ENCODE results near the gene GREB1L.

DNA sequence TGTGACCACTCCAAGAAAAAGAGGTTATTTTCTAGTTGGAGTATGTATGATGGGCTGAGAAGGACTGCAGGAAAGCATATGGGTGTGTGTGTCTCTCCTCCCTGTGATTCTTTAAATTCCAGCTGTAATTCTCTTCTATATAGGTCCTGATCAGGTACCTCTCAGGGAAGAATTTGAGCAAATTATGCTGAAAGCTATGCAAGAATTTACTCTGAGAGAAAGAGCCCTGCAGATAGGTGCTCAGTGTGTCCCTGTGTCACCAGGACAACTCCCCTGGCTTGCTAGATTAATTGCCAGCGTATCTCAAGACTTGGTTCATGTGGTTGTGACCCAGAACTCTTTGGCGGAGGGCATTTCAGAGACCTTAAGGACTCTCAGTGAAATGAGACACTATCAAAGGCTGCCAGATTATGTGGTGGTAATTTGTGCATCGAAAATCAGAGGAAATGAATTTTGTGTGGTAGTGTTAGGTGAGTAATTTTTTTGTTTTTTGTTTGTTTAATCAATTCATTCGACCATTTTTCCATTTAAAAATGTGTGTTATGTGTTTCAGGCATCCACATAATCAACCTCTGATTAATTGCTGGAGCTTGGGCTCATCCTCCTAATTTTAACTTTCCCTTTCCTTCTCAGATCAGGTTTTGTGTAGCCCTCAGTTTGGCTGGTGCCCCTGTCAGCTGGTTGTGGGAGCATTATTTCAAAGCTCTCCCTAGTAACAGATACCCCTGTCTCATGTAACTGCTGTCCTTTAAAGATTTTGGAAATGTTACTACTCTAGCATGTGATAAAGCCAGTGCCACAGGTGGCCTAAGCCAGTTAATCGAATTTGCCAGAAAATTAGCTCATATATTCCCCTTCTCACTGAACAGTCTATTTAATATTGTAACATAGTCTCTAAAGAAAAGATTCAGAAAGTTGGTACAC, 207.6 kb downstream of the GREB1L start:
- TF ChIP-seq, protein P1, sequence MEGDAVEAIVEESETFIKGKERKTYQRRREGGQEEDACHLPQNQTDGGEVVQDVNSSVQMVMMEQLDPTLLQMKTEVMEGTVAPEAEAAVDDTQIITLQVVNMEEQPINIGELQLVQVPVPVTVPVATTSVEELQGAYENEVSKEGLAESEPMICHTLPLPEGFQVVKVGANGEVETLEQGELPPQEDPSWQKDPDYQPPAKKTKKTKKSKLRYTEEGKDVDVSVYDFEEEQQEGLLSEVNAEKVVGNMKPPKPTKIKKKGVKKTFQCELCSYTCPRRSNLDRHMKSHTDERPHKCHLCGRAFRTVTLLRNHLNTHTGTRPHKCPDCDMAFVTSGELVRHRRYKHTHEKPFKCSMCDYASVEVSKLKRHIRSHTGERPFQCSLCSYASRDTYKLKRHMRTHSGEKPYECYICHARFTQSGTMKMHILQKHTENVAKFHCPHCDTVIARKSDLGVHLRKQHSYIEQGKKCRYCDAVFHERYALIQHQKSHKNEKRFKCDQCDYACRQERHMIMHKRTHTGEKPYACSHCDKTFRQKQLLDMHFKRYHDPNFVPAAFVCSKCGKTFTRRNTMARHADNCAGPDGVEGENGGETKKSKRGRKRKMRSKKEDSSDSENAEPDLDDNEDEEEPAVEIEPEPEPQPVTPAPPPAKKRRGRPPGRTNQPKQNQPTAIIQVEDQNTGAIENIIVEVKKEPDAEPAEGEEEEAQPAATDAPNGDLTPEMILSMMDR (IDR thresholded peaks at IDR 0.05) = no peak
- TF ChIP-seq POLR2A (IDR thresholded peaks at IDR 0.05) = no peak

All from tibial nerve (tissue), 3 donors.